GM12872 (cell line): ENCODE measurements around the gene ABTB2.

ENCODE experiments used
- TF ChIP-seq, protein P1 (sequence below): IDR thresholded peaks from 3 replicates; pipeline ENCODE4 v1.5.1; 2011; ENCODE audit warnings: low read depth, mild to moderate bottlenecking, low read length, moderate library complexity; ENCODE audit not compliant: insufficient read depth

Gene ABTB2

DNA sequence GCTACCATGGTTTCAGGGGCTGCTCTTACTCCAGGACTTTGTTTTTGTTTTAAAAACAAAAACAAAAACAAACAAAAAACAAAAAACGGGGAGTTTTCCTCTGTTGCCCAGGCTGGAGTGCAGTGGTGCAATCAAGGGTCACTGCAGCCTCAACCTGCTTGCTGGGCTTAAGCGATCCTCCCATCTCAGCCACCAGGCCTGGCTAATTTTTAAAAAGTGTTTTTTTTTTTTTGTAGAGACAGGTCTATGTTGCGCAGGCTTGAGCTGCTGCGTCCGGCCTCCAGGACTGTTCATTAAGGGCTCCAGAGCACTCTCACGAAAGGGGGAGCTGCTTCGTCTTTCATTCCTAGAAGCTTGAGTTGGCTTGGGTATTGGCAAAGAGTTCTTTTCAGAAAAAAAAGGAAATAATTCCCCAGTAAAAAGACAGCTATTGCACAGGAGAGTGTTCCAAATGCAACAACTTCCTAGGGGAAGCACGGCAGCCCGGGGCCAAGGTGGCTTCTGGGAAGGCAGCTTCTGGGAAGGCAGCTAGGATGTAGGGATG lies 173.9 kb downstream of the ABTB2 start:
- TF ChIP-seq, protein P1, sequence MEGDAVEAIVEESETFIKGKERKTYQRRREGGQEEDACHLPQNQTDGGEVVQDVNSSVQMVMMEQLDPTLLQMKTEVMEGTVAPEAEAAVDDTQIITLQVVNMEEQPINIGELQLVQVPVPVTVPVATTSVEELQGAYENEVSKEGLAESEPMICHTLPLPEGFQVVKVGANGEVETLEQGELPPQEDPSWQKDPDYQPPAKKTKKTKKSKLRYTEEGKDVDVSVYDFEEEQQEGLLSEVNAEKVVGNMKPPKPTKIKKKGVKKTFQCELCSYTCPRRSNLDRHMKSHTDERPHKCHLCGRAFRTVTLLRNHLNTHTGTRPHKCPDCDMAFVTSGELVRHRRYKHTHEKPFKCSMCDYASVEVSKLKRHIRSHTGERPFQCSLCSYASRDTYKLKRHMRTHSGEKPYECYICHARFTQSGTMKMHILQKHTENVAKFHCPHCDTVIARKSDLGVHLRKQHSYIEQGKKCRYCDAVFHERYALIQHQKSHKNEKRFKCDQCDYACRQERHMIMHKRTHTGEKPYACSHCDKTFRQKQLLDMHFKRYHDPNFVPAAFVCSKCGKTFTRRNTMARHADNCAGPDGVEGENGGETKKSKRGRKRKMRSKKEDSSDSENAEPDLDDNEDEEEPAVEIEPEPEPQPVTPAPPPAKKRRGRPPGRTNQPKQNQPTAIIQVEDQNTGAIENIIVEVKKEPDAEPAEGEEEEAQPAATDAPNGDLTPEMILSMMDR = no peak

DNA sequence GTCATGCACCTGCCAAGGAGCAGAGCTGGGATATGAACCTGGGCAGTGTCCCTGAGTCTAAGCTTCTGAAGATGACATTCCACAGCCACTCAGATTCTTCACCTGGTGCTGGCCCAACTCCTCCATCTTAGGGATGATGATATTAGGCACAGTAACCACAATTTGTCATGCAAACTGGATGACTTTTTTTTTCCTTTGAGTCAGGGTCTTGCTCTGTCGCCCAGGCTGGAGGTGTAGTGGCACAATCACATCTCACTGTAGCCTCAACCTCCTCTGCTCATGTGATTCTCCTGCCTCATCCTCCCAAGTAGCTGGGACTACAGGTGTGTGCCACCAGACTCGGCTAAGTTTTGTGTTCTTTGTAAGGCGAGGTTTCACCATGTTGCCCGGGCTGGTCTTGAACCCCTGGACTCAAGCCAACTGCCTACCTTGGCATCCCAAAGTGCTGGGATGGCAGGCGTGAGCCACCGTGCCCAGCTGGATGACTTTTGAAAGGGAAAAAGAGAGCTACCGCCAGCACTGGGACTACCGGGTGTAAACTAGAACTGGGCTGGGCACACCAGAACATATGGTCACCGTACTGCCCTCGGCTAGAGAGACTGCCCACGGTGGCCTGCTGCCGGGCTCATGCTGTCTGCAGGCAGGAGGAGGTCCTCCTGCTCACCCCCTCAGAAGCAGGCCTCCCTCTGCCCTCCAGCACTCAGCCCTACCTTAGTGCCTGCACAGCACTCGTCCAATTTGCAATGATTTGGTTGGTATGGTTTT lies 174.7 kb downstream of the ABTB2 start:
- TF ChIP-seq, protein P1 = no peak

DNA sequence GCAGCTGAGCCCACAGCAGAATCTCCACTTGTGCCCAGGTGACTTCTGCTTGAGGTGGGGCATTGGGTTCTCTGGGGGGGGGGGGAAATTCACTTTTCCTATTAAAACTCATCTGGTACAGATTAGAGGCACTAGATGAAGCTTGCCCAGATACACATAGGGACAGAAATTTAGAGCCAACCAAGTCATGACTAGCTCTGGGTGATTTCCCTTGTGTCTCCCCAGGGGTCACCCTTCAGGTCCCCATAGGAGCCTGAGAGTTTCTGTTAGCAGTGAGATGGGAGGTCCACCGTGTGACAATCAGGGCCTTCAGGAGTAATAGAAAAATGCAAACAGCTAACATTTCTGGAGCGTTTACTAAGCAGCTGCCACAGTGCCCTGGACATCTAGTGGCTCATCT lies 175.4 kb downstream of the ABTB2 start:
- TF ChIP-seq, protein P1 = no peak

DNA sequence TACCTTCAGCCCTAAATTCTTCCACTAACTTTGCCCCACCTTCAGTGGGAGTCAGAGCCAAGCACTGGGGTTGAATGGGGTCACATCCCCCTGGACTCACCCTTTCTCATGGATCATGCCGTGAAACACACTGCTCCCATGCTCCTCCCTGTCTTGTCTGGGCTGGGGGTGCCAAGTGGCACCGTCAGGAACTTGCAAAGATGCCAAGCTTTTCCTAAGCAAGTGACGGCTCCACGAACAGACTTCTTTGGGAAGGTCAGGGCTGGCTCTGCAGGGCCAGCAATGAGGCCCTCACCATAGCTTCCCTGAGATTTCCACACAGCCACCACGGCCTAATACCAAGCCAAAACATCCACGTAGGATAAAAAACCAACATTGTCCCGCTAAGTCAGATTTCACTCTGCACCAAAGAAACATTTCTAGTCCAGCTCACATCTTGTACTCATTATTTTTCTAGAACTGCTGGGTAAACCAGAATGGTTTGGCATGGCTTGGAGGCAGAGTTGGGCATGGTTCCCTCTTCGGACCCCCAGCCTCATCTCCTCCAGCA lies 175.9 kb downstream of the ABTB2 start:
- TF ChIP-seq, protein P1 = no peak

DNA sequence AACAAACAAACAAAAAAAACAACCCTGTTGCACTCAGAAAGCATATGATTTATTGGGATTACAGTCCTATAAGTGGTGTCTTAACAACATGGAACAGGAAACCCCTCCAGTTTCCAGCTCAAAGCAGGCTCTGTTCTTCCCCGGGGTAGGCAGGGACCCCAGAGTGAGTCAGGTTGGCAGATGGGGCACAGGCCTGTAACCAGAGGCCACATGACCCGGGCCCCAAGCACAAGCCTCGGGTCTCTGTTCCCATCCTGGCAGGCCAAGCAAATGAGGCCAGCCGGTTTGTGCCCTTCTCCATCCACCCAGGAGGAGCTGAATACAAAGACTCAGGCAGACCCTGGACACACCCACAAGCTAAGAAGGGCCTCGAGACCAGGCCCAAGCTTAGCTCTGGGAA lies 176.6 kb downstream of the ABTB2 start:
- TF ChIP-seq, protein P1 = no peak

DNA sequence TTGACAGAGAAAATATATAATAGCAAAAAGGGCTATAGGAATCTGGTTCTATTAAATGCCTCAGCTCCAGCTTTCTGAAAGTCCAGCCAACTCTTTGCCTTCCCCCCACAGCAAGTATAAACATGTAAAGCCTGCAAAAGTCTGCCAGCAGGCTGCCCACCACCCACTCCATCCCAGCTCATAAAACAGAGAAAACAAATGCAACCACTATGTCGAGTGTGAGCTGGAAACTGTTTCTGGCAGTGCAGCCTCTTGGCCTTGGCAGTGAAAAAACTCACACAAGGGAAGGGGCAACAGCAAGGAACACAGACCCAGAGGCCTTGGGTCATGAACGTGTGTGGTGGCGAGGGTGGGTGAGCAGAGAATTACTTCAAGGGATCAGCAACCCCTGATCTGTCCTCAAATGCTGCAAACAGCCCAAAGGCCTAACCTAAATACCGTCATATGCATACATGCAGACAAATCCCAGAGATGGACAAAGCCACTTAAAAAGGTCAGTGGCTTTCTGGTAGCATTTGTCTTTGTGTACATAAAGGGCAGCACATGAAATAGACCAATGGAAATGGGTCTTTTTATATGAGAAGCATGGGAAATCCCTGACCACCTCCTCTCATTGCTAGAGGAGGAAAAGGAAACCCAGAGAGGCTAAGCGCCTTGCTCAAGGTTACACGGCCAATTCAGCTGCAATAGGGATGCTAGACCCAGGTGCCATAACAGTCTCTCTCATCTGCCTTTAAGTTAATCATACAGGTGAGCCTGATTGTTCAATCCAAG lies 177.6 kb downstream of the ABTB2 start:
- TF ChIP-seq, protein P1 = no peak

DNA sequence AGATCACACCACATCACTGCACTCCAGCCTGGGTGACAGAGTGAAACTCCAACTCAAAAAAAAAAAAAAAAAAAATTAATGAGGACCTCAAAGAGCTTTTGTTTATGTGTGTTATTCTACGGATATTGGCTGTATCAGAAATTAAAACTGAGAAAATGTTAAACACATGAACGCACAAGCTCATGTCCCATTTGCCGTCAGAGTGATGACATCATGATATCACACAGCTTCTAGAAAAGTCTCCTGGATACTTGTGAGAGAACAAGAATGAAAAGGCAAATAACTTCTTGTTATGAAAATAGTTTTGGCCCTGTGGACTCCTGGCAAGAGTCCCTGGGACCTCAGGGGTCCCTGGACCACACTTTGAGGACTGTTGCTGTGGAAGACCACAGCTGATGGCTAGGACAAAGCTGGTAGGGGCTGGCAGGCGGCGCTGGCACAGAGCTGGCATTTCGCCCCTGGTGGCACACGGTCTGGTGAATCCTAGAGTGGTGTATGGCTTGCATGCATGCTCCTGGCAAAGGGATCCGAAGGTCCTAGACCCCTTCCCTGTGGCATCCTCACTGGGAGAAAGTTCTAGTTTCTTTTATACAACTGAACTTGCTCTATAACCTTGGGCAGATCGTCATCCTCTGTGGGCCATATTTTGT lies 178.7 kb downstream of the ABTB2 start:
- TF ChIP-seq, protein P1 = no peak
